Measurements from ENCODE around the gene RTKN. TPM values are rescaled to one million over a fixed set of nuclear protein-coding genes. Genes with fewer than 3 reads are reported as not detected.
"Not testable (repeated sequence)": the region's sequence is repeated elsewhere in the genome, so short reads cannot be mapped to it uniquely, and the experiment has no call there.

The RTKN gene
- total and polyA plus RNA-seq, 12 donors: 9.3 to 33.9 (median 16.2) TPM

DNA sequence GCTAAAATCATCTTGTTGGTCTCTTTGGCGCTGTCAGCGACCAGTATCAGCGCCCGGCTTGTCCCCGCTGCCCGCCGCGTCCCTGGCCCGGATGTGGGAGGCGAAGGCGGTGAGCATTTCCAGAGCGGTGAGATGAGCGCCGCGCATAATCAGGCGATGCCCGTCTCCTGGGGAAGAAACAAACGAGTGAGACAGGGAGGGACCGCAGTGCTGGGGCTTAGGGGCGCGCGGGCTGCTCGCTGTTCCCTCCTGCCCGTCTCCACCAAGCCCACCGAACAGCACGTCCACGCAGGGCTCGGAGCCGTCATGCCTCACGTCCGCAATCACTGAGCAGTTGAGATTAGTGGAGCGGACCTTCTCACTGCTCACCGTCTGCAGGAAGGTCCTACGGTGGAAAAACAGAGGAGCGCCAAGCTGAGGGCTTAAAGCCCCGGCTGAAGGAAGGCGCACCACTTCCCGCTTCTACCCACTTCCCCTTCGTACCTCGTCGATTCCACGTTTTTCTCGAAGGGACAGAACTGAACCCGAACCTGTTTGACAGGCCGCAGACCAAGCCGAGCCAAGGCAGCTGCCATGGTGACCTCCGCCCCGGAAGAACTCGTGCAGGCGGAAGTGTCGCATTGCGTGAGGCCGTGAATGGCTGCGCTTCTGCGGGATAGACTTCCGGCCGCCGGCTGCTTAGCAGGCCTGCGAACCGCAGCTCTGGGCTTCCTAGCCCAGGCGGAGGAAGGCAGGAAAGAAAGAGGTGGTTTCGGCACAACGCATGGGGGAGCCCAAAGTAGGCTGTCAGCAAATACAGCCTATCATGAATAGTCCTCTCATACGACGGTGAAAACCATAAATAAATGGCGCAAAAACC lies 30.6 kb upstream of the RTKN start, which contains the start of gene MRPL53:
Gene MRPL53 (minus strand): TSS at position 595 of the 859 bp plus-strand sequence. CDS start 20 bp downstream, at position 575.
- ATAC-seq (peak; percentile 91 to 98 (median 97)), DNase-seq (peak; percentile 96)
- Histone ChIP-seq H3K27ac (peak within 1 kb of the TSS; percentile 50 to 95 (median 88)), H3K4me3 (peak within 1 kb of the TSS; percentile 46 to 87 (median 80)), H3K36me3 (peaks cover 0 to 42% (median 13%) of the 10 kb centered on the region in 9 donors), H3K4me1 (peaks cover 5 to 36% (median 25%) of the 10 kb centered on the region in 9 donors), H3K9me3 (no peaks in the 10 kb centered on the region), H3K27me3 (no peaks in the 10 kb centered on the region)
- TF ChIP-seq, protein P1, sequence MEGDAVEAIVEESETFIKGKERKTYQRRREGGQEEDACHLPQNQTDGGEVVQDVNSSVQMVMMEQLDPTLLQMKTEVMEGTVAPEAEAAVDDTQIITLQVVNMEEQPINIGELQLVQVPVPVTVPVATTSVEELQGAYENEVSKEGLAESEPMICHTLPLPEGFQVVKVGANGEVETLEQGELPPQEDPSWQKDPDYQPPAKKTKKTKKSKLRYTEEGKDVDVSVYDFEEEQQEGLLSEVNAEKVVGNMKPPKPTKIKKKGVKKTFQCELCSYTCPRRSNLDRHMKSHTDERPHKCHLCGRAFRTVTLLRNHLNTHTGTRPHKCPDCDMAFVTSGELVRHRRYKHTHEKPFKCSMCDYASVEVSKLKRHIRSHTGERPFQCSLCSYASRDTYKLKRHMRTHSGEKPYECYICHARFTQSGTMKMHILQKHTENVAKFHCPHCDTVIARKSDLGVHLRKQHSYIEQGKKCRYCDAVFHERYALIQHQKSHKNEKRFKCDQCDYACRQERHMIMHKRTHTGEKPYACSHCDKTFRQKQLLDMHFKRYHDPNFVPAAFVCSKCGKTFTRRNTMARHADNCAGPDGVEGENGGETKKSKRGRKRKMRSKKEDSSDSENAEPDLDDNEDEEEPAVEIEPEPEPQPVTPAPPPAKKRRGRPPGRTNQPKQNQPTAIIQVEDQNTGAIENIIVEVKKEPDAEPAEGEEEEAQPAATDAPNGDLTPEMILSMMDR (IDR thresholded peaks at IDR 0.05): no peak
- intact Hi-C loops (cut with DNase I): loop anchor here in 2 of 10 donors (1.0 to 5.0 kb wide), 3 partner anchors 14 to 55 kb away; partner anchors contain the start of genes INO80B (in 1 of the 2) and WBP1 (in 1 of the 2)
- 1% methylated on average over 66 of the region's 66 CpGs for WGBS, 2 donors

DNA sequence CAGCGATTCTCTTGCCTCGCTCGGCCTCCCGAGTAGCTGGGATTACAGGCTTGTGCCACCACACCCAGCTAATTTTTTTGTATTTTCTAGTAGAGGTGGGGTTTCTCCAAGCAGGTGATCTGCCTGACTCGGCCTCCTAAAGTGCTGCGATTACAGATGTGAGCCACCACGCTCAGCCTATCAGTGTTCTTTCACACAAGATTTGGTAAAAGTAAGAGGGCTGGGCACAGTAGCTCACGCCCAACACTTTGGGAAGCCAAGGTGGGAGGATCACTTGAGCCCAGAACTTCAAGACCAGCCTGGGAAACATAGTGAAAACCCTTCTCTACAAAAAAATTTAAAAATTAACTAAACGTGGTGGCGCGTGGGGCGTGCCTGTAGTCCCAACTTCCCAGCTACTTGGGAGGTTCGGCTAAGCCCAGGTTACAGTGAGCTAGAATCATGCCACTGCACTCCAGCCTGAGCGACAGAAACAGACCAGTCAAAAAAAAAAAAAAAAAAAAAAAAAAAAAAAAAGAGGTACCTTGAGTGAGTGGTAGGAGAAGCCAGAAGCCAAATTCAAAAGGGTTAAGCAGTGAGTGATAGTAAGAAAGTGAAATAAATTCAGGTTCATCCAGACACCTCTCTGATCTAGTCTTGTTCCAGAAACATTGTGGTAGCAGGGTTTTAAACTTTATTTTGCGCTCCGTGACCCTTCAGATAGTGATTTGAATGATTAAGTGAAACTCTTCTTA lies 29.8 kb upstream of the RTKN start:
- TF ChIP-seq, protein P1 (IDR thresholded peaks at IDR 0.05): no peak
- H3K27ac ChIP-seq: peak overlapping the region; percentile 50 to 95 (median 88)
- ATAC-seq: peak in 1 of 8 donors; percentile 5
- H3K4me3 ChIP-seq: peak overlapping the region; percentile 46 to 87 (median 80)
- no peaks in the 10 kb centered on the region for H3K9me3 ChIP-seq
- intact Hi-C loops (cut with DNase I): loop anchor here in 2 of 10 donors (1.0 to 5.0 kb wide), 3 partner anchors 13 to 54 kb away; partner anchors contain the start of genes INO80B (in 1 of the 2) and WBP1 (in 1 of the 2)
- peaks cover 5 to 34% (median 25%) of the 10 kb centered on the region in 9 donors for H3K4me1 ChIP-seq
- H3K36me3 ChIP-seq: peaks cover 0 to 34% (median 13%) of the 10 kb centered on the region in 9 donors
- no peak for DNase-seq
- WGBS, 2 donors: 58 to 62% methylated on average over 16 of the region's 16 CpGs
- H3K27me3 ChIP-seq: no peaks in the 10 kb centered on the region

DNA sequence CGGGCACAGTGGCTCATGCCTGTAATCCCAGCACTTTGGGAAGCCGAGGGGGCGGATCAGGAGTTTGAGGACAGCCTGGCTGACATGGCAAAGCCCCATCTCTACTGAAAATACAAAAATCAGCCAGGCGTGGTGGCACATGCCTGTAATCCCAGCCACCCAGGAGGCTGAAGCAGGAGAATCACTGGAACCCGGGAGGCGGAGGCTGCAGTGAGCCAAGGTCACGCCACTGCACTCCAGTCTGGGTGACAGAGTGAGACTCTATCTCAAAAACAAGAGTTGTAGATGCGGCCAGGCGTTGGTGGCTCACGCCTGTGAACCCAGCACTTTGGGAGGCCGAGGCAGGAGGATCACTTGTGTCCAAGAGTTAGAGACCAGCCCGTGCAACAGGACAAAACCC lies 29.0 kb upstream of the RTKN start:
- DNase-seq, ATAC-seq, H3K4me3 ChIP-seq, H3K27me3 ChIP-seq, H3K9me3 ChIP-seq: not testable (repeated sequence)
- H3K4me1 ChIP-seq: peaks cover 5 to 41% (median 29%) of the 10 kb centered on the region in 9 donors
- intact Hi-C loops (cut with DNase I): loop anchor here in 1 of 10 donors (5.0 kb wide), 1 partner anchor 53 kb away; no protein-coding TSS in a partner anchor
- H3K36me3 ChIP-seq: peaks cover 0 to 30% (median 13%) of the 10 kb centered on the region in 9 donors
- 95% methylated on average over 12 of the region's 12 CpGs for WGBS, 2 donors
- H3K27ac ChIP-seq: peak overlapping the region in 1 of 10 donors; percentile 93

DNA sequence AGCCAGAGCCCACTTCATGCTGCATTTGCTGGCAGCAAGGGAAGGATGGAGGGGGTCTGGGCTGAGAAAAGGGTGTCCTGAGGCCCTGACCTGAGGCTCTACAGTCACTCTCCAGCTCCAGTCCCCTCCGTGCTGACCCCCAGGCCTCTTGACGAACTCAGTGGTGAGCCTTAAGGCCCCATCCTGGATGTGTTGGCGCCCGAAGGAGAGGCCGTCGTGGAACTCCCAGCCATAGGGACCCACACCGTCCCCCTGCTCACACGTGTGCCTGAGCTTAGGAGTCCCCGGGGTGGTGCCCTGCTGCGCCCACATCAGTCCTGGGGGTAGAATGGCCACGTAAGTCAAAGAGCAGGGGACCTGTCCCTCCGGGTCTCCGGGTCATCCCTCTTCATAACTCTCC lies 22.7 kb upstream of the RTKN start:
- ATAC-seq: peak in 4 of 8 donors; percentile 1 to 18 (median 8)
- Histone ChIP-seq H3K4me1 (peaks cover 0 to 27% (median 19%) of the 10 kb centered on the region in 9 donors), H3K27ac (peak overlapping the region in 9 of 10 donors; percentile 82 to 92 (median 89)), H3K9me3 (no peaks in the 10 kb centered on the region), H3K27me3 (no peaks in the 10 kb centered on the region), H3K4me3 (peak overlapping the region; percentile 74 to 98 (median 92)), H3K36me3 (peaks cover 0 to 29% (median 6%) of the 10 kb centered on the region in 9 donors)
- WGBS, 2 donors: 6 to 7% methylated on average over 13 of the region's 13 CpGs
- intact Hi-C loops (cut with DNase I): no loop called here
- TF ChIP-seq, protein P1 (IDR thresholded peaks at IDR 0.05): no peak
- no peak for DNase-seq

Measured in heart right ventricle (tissue), 16 donors.